HCT116 (cell line): ENCODE results near the gene ZNF322. TPM values are rescaled to one million over a fixed set of nuclear protein-coding genes. Genes with fewer than 3 reads are reported as not detected.

ENCODE experiments used
- ATAC-seq: fragments of 200-7000 bp; cut with Tn5 transposase; 2 replicates; pipeline ENCODE4 v1.9.1; 2020; ENCODE audit warnings: mild to moderate bottlenecking, moderate library complexity
- BruUV-seq: library from RNA; stranded (reverse); fragments of 400-500 nt; replicated peaks from 2 replicates; lab custom pipeline; 2021; lab: Mats Ljungman, UMichigan
- CTCF ChIA-PET: fragments of 300-600 bp; sonication (Branson Sonifier 250); formaldehyde crosslinking; loops from one replicate; lab custom pipeline; 2021; ENCODE audit warnings: antibody characterized with exemption; lab: Charles Lee
- POLR2A ChIA-PET: fragments of 300-600, 350-600 bp; sonication (Branson Sonifier 250); formaldehyde crosslinking; loops from one replicate; lab custom pipeline; 2021; ENCODE audit warnings: antibody characterized with exemption; lab: Charles Lee
- RAD21 ChIA-PET, 2 experiments: fragments of 300-600 bp; sonication (Branson Sonifier 250); formaldehyde crosslinking; loops; one replicate each; lab custom pipeline; 2023; ENCODE audit warnings: low total read pairs in 2 of 2; ENCODE audit not compliant: uncharacterized antibody in 2 of 2, unreplicated experiment in 2 of 2, low non-redundant PET in 1 of 2; lab: Charles Lee
- DNase-seq: peaks from one replicate; pipeline ENCODE4 v3.0.0-alpha.2; 2010; ENCODE audit warnings: low read depth, low spot score
- H2AFZ ChIP-seq: fragments of 200-600 bp; shearing (Covaris generic), sonication (generic); 2 replicates; pipeline ENCODE4 v1.6.1; 2017; ENCODE audit warnings: low read depth, mixed run types, mixed read lengths, antibody characterized with exemption, low read length; ENCODE audit not compliant: poor library complexity, severe bottlenecking
- H3K27ac ChIP-seq: 2 replicates; pipeline ENCODE4 v1.5.1; 2012; ENCODE audit warnings: low read depth, low read length
- H3K27me3 ChIP-seq: fragments of 200-600 bp; sonication (generic); 2 replicates; pipeline ENCODE4 v1.6.1; 2016; ENCODE audit warnings: mixed run types, low read length, mixed read lengths; ENCODE audit not compliant: insufficient read depth
- H3K36me3 ChIP-seq, 2 experiments: fragments of 200-500 bp in 1 of 2; fragments of 200-600 bp in 1 of 2; sonication (Bioruptor generic) in 1 of 2; sonication (generic) in 1 of 2; 2 replicates each; pipeline versions ENCODE4 v1.5.1 to v1.6.1; 2014 to 2016; ENCODE audit warnings: low read length in 2 of 2, inconsistent platforms in 1 of 2, mixed read lengths in 1 of 2, mixed run types in 1 of 2; ENCODE audit not compliant: insufficient read depth in 2 of 2, control insufficient read depth in 1 of 2
- H3K4me1 ChIP-seq, 2 experiments: fragments of 200-600 bp in 1 of 2; sonication (generic) in 1 of 2; 2 replicates each; pipeline versions ENCODE4 v1.5.1 to v1.6.1; 2012 to 2017; ENCODE audit warnings: low read length in 2 of 2, inconsistent platforms in 1 of 2, mild to moderate bottlenecking in 1 of 2, mixed read lengths in 1 of 2, mixed run types in 1 of 2, moderate library complexity in 1 of 2; ENCODE audit not compliant: insufficient read depth in 2 of 2, control insufficient read depth in 1 of 2
- H3K4me2 ChIP-seq: fragments of 200-600 bp; sonication (generic); 2 replicates; pipeline ENCODE4 v1.6.1; 2017; ENCODE audit warnings: mixed run types, low read length, mixed read lengths
- H3K4me3 ChIP-seq, 2 experiments: fragments of 200-600 bp in 1 of 2; sonication (generic) in 1 of 2; replicated peaks in 1 of 2; 2 replicates each; pipeline ENCODE4 v1.5.1; 2011 to 2016; ENCODE audit warnings: low read length in 2 of 2, control low read depth in 1 of 2, low read depth in 1 of 2, mild to moderate bottlenecking in 1 of 2, mixed read lengths in 1 of 2, mixed run types in 1 of 2
- H3K79me2 ChIP-seq: fragments of 200-600 bp; sonication (generic); 2 replicates; pipeline ENCODE4 v1.6.1; 2017; ENCODE audit warnings: mild to moderate bottlenecking, mixed run types, low read length, moderate library complexity, mixed read lengths; ENCODE audit not compliant: insufficient read depth
- H3K9ac ChIP-seq: fragments of 200-600 bp; sonication (generic); 2 replicates; pipeline ENCODE4 v1.6.1; 2016; ENCODE audit warnings: low read length, mixed read lengths
- H3K9me2 ChIP-seq: fragments of 200-600 bp; sonication (generic), shearing (Covaris generic); 2 replicates; pipeline ENCODE4 v1.6.1; 2017; ENCODE audit warnings: mixed run types, mild to moderate bottlenecking, moderate library complexity; ENCODE audit not compliant: insufficient read depth
- H3K9me3 ChIP-seq, 2 experiments: fragments of 200-500 bp in 1 of 2; fragments of 200-600 bp in 1 of 2; sonication (Bioruptor generic) in 1 of 2; sonication (generic) in 1 of 2; 2 replicates each; pipeline ENCODE4 v1.6.1; 2014 to 2017; ENCODE audit warnings: low read length in 2 of 2, mixed read lengths in 2 of 2, inconsistent platforms in 1 of 2, low read depth in 1 of 2, mild to moderate bottlenecking in 1 of 2, mixed run types in 1 of 2, moderate library complexity in 1 of 2; ENCODE audit not compliant: control insufficient read depth in 1 of 2, insufficient read depth in 1 of 2
- H4K20me1 ChIP-seq: fragments of 200-600 bp; sonication (generic), shearing (Covaris generic); 2 replicates; pipeline ENCODE4 v1.6.1; 2017; ENCODE audit warnings: mixed run types, mild to moderate bottlenecking, moderate library complexity; ENCODE audit not compliant: insufficient read depth
- CBX3 ChIP-seq: IDR thresholded peaks from 2 replicates; pipeline ENCODE4 v1.6.1; 2012; ENCODE audit warnings: low read depth
- CEBPB ChIP-seq: IDR thresholded peaks from 2 replicates; pipeline ENCODE4 v1.6.1; 2012; ENCODE audit warnings: low read depth
- CTCF ChIP-seq, 3 experiments: fragments of 200-600 bp in 1 of 3; sonication (generic) in 1 of 3; IDR thresholded peaks in 2 of 3; conservative IDR thresholded peaks in 1 of 3; 2 replicates each; pipeline ENCODE4 v1.5.1; 2012 to 2017; ENCODE audit warnings: low read depth in 2 of 3, low read length in 2 of 3, antibody characterized with exemption in 1 of 3, borderline replicate concordance in 1 of 3, control low read depth in 1 of 3, mild to moderate bottlenecking in 1 of 3, mixed read lengths in 1 of 3, mixed run types in 1 of 3, moderate library complexity in 1 of 3; ENCODE audit not compliant: insufficient read depth in 1 of 3
- EGR1 ChIP-seq: IDR thresholded peaks from 2 replicates; pipeline ENCODE4 v1.6.1; 2012; ENCODE audit warnings: low read depth
- EZH2 ChIP-seq: fragments of 200-600 bp; sonication (generic); IDR thresholded peaks from 2 replicates; pipeline ENCODE4 v1.6.1; 2017; ENCODE audit warnings: antibody characterized with exemption, mixed run types
- EZH2phosphoT487 ChIP-seq: fragments of 200-600 bp; IDR thresholded peaks from 2 replicates; pipeline ENCODE4 v1.6.1; 2018; ENCODE audit warnings: antibody characterized with exemption, borderline replicate concordance
- FOSL1 ChIP-seq: IDR thresholded peaks from 2 replicates; pipeline ENCODE4 v1.6.1; 2012; ENCODE audit warnings: low read depth
- JUND ChIP-seq: IDR thresholded peaks from 2 replicates; pipeline ENCODE4 v1.6.1; 2012
- POLR2A ChIP-seq: IDR thresholded peaks from 2 replicates; pipeline ENCODE4 v1.7.0; 2011; ENCODE audit warnings: borderline replicate concordance; ENCODE audit not compliant: insufficient read depth, insufficient read length; ENCODE audit errors: extremely low read depth
- POLR2AphosphoS5 ChIP-seq: IDR thresholded peaks from 2 replicates; pipeline ENCODE4 v1.6.1; 2011; ENCODE audit warnings: mild to moderate bottlenecking, low read depth, low read length, moderate library complexity
- RAD21 ChIP-seq: IDR thresholded peaks from 2 replicates; pipeline ENCODE4 v1.6.1; 2012; ENCODE audit warnings: low read depth, mild to moderate bottlenecking
- REST ChIP-seq: IDR thresholded peaks from 2 replicates; pipeline ENCODE4 v1.6.1; 2012; ENCODE audit warnings: low read depth
- SP1 ChIP-seq: IDR thresholded peaks from 2 replicates; pipeline ENCODE4 v1.6.1; 2012; ENCODE audit warnings: low read depth
- SRF ChIP-seq: IDR thresholded peaks from 2 replicates; pipeline ENCODE4 v1.6.1; 2012; ENCODE audit warnings: low read depth
- TCF7L2 ChIP-seq: IDR thresholded peaks from 2 replicates; pipeline ENCODE4 v1.7.0; 2011; ENCODE audit warnings: borderline replicate concordance, inconsistent platforms; ENCODE audit not compliant: insufficient read depth, insufficient read length; ENCODE audit errors: extremely low read depth
- YY1 ChIP-seq: IDR thresholded peaks from 2 replicates; pipeline ENCODE4 v1.6.1; 2011; ENCODE audit warnings: low read length, low read depth, moderate library complexity, mild to moderate bottlenecking; ENCODE audit not compliant: insufficient replicate concordance; ENCODE audit errors: extremely low read depth
- ZFX ChIP-seq: fragments of 450-650 bp; IDR thresholded peaks from 2 replicates; pipeline ENCODE4 v1.6.1; 2017
- ZNF274 ChIP-seq: fragments of 200-500 bp; sonication (Bioruptor generic); IDR thresholded peaks from 2 replicates; pipeline ENCODE4 v1.6.1; 2014; ENCODE audit warnings: mild to moderate bottlenecking, low read depth, low read length, inconsistent platforms
- intact Hi-C: fragments of 100-400 bp; cut with micrococcal nuclease; formaldehyde crosslinking; loops from 2 replicates; pipeline ENCODE4 v1.10.0; 2022
- total RNA-seq: library from RNA; stranded (reverse); gene quantifications from one replicate; pipeline ENCODE4 v1.2.1, GENCODE V29; 2021; ENCODE audit not compliant: unreplicated experiment

The ZNF322 gene
- total RNA-seq, 1 experiment from 2014 or later = 22.9 TPM

- no peak for TF ChIP-seq REST
Measured at GRCh38 chr6:26595669-26596269, 63.8 kb downstream of the ZNF322 start (continued).

GRCh38 chr6:26594730-26595632 lies 64.6 kb downstream of the ZNF322 start:
- ChIA-PET RAD21 (interaction anchor here (0.6 to 2.5 kb wide), 9 partner anchors 18 to 264 kb away, joined by 3 to 17 read pairs (median 4); partner anchors contain the start of gene HMGN4 (in 1 of the 2)), CTCF (interaction anchor here (0.6 to 4.2 kb wide), 20 partner anchors 10 to 422 kb away, joined by 3 to 60 read pairs (median 7); no protein-coding TSS in a partner anchor), POLR2A (interaction anchor here (0.6 to 2.1 kb wide), 19 partner anchors 11 to 1236 kb away, joined by 3 to 14 read pairs (median 4); a partner anchor contains a TSS)
- Histone ChIP-seq H3K27ac (peak overlapping the region; percentile 80), H3K4me1 (peaks cover 19 to 43% of the 10 kb centered on the region in 2 experiments), H3K79me2 (peaks cover 22% of the 10 kb centered on the region), H4K20me1 (no peaks in the 10 kb centered on the region), H3K36me3 (peaks cover 2 to 15% of the 10 kb centered on the region in 2 experiments; a peak in 1 of 4 replicates), H3K27me3 (no peaks in the 10 kb centered on the region), H3K9ac (peak overlapping the region; percentile 87; the same call in 1 of the 2 replicates), H2AFZ (peak overlapping the region; percentile 69), H3K9me2 (no peaks in the 10 kb centered on the region), H3K4me2 (peak overlapping the region; percentile 92), H3K4me3 (peak overlapping the region in 1 of 2 experiments; percentile 94; a peak in 2 of 4 replicates), H3K9me3 (no peaks in the 10 kb centered on the region)
- DNase-seq = peak; percentile 80
- ATAC-seq = peak; percentile 62
- BruUV-seq = no TSS peak
- intact Hi-C loops = loop anchor here (1.0 to 5.0 kb wide), 3 partner anchors 23 to 537 kb away; a partner anchor contains a TSS
- TF ChIP-seq EZH2phosphoT487 = no peak
- no peak for TF ChIP-seq SRF
- TF ChIP-seq EZH2 = no peak
- TF ChIP-seq JUND = no peak
- TF ChIP-seq POLR2A = no peak
- TF ChIP-seq POLR2AphosphoS5 = peak; percentile 18; the same call in 1 of the 2 replicates
- 0 out of 2 replicates have a peak, but pooled peaks have one; percentile 17 for TF ChIP-seq FOSL1
- no peak; the same call in 1 of the 2 replicates for TF ChIP-seq RAD21
- no peak for TF ChIP-seq ZNF274
- peak; percentile 57 for TF ChIP-seq YY1
- TF ChIP-seq ZFX = no peak
- TF ChIP-seq CEBPB = peak; percentile 42; the same call in 1 of the 2 replicates
- no peak for TF ChIP-seq TCF7L2
- TF ChIP-seq SP1 = no peak
- no peak for TF ChIP-seq CTCF (IDR thresholded peaks at IDR 0.05 in 2 of 3, conservative IDR thresholded peaks at IDR 0.05 in 1 of 3; ENCODE audit: borderline replicate concordance in 1 of 3, insufficient read depth in 1 of 3, low read depth in 2 of 3, low read length in 2 of 3)
- TF ChIP-seq EGR1 = no peak
- TF ChIP-seq CBX3 = peak; percentile 91
